HCT116 (cell line): ENCODE measurements around the gene MCC.

ENCODE experiments used
- CBX3 ChIP-seq: IDR thresholded peaks from 2 replicates; pipeline ENCODE4 v1.6.1; 2012; ENCODE audit warnings: low read depth
- CTCF ChIP-seq, 3 experiments: fragments of 200-600 bp in 1 of 3; sonication (generic) in 1 of 3; IDR thresholded peaks in 2 of 3; conservative IDR thresholded peaks in 1 of 3; 2 replicates each; pipeline ENCODE4 v1.5.1; 2012 to 2017; ENCODE audit warnings: low read depth in 2 of 3, low read length in 2 of 3, antibody characterized with exemption in 1 of 3, borderline replicate concordance in 1 of 3, control low read depth in 1 of 3, mild to moderate bottlenecking in 1 of 3, mixed read lengths in 1 of 3, mixed run types in 1 of 3, moderate library complexity in 1 of 3; ENCODE audit not compliant: insufficient read depth in 1 of 3
- EZH2 ChIP-seq: fragments of 200-600 bp; sonication (generic); IDR thresholded peaks from 2 replicates; pipeline ENCODE4 v1.6.1; 2017; ENCODE audit warnings: antibody characterized with exemption, mixed run types
- JUND ChIP-seq: IDR thresholded peaks from 2 replicates; pipeline ENCODE4 v1.6.1; 2012
- SIN3A ChIP-seq: IDR thresholded peaks from 2 replicates; pipeline ENCODE4 v1.6.1; 2012; ENCODE audit warnings: low read depth
- SP1 ChIP-seq: IDR thresholded peaks from 2 replicates; pipeline ENCODE4 v1.6.1; 2012; ENCODE audit warnings: low read depth
- YY1 ChIP-seq: IDR thresholded peaks from 2 replicates; pipeline ENCODE4 v1.6.1; 2011; ENCODE audit warnings: low read length, low read depth, moderate library complexity, mild to moderate bottlenecking; ENCODE audit not compliant: insufficient replicate concordance; ENCODE audit errors: extremely low read depth
- TF ChIP-seq, protein P1 (sequence below): IDR thresholded peaks from 2 replicates; pipeline ENCODE4 v1.6.1; 2012

GRCh38 chr5:113223315-113223714 is 264.9 kb downstream of the MCC start:
- TF ChIP-seq JUND (no peak), SIN3A (no peak), CTCF (IDR thresholded peaks at IDR 0.05 in 2 of 3, conservative IDR thresholded peaks at IDR 0.05 in 1 of 3; ENCODE audit: borderline replicate concordance in 1 of 3, insufficient read depth in 1 of 3, low read depth in 2 of 3, low read length in 2 of 3) (no peak), EZH2 (no peak), SP1 (no peak), CBX3 (no peak), YY1 (no peak)
- TF ChIP-seq, protein P1, sequence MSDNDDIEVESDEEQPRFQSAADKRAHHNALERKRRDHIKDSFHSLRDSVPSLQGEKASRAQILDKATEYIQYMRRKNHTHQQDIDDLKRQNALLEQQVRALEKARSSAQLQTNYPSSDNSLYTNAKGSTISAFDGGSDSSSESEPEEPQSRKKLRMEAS = no peak
